ENCODE data around the gene TAF5L.
"Not testable (repeated sequence)": the region's sequence is repeated elsewhere in the genome, so short reads cannot be mapped to it uniquely, and the experiment has no call there.

The TAF5L gene

GRCh38 chr1:229614701-229615100, 11.2 kb downstream of the TAF5L start:
- in situ Hi-C loops (cut with MboI; ENCODE audit: low sequenced_read_pairs), result no loop called here

- in situ Hi-C loops (cut with MboI; ENCODE audit: low sequenced_read_pairs), result no loop called here
Observed at GRCh38 chr1:229613938-229614337, 12.0 kb downstream of the TAF5L start.

GRCh38 chr1:229608590-229608989, 17.3 kb downstream of the TAF5L start:
- in situ Hi-C loops (cut with MboI; ENCODE audit: low sequenced_read_pairs), result no loop called here

GRCh38 chr1:229607370-229607769, 18.6 kb downstream of the TAF5L start:
- in situ Hi-C loops (cut with MboI; ENCODE audit: low sequenced_read_pairs), result no loop called here

GRCh38 chr1:229603371-229604005, 22.4 kb downstream of the TAF5L start:
- in situ Hi-C loops (cut with MboI; ENCODE audit: low sequenced_read_pairs), result no loop called here

- in situ Hi-C loops (cut with MboI; ENCODE audit: low sequenced_read_pairs), result no loop called here
Observed at GRCh38 chr1:229600229-229600628, 25.7 kb downstream of the TAF5L start.

- in situ Hi-C loops (cut with MboI; ENCODE audit: low sequenced_read_pairs), result no loop called here
Observed at GRCh38 chr1:229599218-229599954, 26.5 kb downstream of the TAF5L start.

- in situ Hi-C loops (cut with MboI; ENCODE audit: low sequenced_read_pairs), result no loop called here
Observed at GRCh38 chr1:229597877-229598276, 28.0 kb downstream of the TAF5L start.

- in situ Hi-C loops (cut with MboI; ENCODE audit: low sequenced_read_pairs), result no loop called here
Observed at GRCh38 chr1:229596925-229597699, 28.8 kb downstream of the TAF5L start.

- in situ Hi-C loops (cut with MboI; ENCODE audit: low sequenced_read_pairs), result not testable (repeated sequence)
Observed at GRCh38 chr1:229595876-229596275, 30.0 kb downstream of the TAF5L start.

- in situ Hi-C loops (cut with MboI; ENCODE audit: low sequenced_read_pairs), result no loop called here
Observed at GRCh38 chr1:229594227-229595008, 31.5 kb downstream of the TAF5L start.

GRCh38 chr1:229593800-229594199, 32.1 kb downstream of the TAF5L start:
- in situ Hi-C loops (cut with MboI; ENCODE audit: low sequenced_read_pairs), result no loop called here

- in situ Hi-C loops (cut with MboI; ENCODE audit: low sequenced_read_pairs), result no loop called here
Observed at GRCh38 chr1:229590119-229590518, 35.8 kb downstream of the TAF5L start.

GRCh38 chr1:229585338-229585737, 40.6 kb downstream of the TAF5L start:
- in situ Hi-C loops (cut with MboI; ENCODE audit: low sequenced_read_pairs), result no loop called here

GRCh38 chr1:229582715-229583114, 43.2 kb downstream of the TAF5L start:
- in situ Hi-C loops (cut with MboI; ENCODE audit: low sequenced_read_pairs), result no loop called here

- in situ Hi-C loops (cut with MboI; ENCODE audit: low sequenced_read_pairs), result no loop called here
Observed at GRCh38 chr1:229582011-229582694, 43.8 kb downstream of the TAF5L start.

- in situ Hi-C loops (cut with MboI; ENCODE audit: low sequenced_read_pairs), result no loop called here
Observed at GRCh38 chr1:229581485-229581884, 44.4 kb downstream of the TAF5L start.

GRCh38 chr1:229579059-229579673, 46.8 kb downstream of the TAF5L start:
- in situ Hi-C loops (cut with MboI; ENCODE audit: low sequenced_read_pairs), result no loop called here

- in situ Hi-C loops (cut with MboI; ENCODE audit: low sequenced_read_pairs), result no loop called here
Observed at GRCh38 chr1:229578168-229579058, 47.5 kb downstream of the TAF5L start.
